Muscle of back (tissue), 11 donors: Measurements from ENCODE around the gene PLCXD3. TPM values are rescaled to one million over a fixed set of nuclear protein-coding genes. Genes with fewer than 3 reads are reported as not detected.

ENCODE experiments used
- DNase-seq, 3 donors: peaks; one replicate each; pipeline versions ENCODE4 v3.0.0 to v3.0.0-alpha.2; 2013
- polyA plus RNA-seq, 10 donors: library from polyadenylated mRNA; unstranded; fragments of 120-200 nt; gene quantifications; one replicate each; pipeline ENCODE4 v1.2.1, GENCODE V29; 2013; ENCODE audit not compliant: insufficient read length in 10 of 10

The PLCXD3 gene
- polyA plus RNA-seq, 10 donors: 0.01 to 0.14 (median 0.05) TPM

DNA sequence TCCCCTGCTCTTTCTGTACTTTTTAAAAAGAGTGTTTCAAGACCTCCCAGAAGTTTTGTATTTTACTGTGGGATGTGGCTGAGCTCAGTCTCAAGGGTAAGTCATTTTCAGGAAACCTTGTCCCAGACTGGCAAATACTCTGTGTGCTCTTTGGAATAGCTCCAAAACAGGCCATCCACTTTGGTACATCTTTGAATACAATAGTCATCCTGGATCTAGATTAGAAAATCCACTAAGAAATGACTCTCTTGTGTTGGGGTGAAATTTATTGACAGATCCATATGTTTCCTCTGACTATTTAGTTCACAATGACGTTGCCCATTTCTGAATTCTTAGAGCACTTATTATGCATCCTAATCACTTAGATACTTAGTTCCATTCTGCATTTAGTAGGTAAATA, 95.2 kb downstream of the PLCXD3 start:
- DNase-seq: no peak

DNA sequence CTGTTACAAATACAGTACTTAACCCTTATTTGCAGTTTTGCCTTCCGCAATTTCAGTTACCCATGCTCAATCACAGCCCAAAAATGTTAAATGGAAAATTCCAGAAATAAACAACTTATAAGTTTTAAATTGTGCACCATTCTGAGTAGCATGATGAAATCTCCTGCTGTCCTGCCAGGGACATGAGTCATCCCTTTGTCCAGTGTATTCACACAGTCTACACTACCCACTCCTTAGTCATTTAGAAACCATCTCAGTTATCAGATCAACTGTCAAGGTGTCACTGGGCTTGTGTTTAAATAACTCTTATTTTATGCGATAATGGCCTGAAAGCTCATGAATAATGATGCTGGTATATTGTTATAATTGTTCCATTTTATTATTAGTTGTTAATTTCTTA, 95.8 kb downstream of the PLCXD3 start:
- peak in 1 of 3 donors; percentile 49 for DNase-seq

GRCh38 chr5:41413074-41413473, 97.3 kb downstream of the PLCXD3 start:
- DNase-seq: no peak

DNA sequence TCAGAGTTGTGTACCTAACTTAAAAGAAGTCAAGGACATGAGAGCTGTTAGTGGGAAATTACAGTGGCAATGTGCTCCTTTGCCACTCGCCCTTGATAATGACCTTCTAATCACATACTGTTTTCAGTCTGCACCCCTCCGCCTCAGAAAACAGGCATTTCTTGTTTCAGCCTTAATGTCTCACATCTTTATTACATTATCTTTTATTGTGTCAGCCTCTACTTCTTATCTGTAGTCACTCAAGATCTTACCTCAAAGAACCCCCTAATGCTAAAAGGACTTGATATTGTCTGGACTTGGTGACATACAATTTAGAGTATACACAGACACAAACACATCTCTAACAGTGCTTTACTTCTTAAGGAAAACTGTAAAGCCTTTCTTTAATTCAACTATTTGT, 97.9 kb downstream of the PLCXD3 start:
- DNase-seq: no peak

- no peak for DNase-seq
Observed at GRCh38 chr5:41410737-41411136, 99.7 kb downstream of the PLCXD3 start.

DNA sequence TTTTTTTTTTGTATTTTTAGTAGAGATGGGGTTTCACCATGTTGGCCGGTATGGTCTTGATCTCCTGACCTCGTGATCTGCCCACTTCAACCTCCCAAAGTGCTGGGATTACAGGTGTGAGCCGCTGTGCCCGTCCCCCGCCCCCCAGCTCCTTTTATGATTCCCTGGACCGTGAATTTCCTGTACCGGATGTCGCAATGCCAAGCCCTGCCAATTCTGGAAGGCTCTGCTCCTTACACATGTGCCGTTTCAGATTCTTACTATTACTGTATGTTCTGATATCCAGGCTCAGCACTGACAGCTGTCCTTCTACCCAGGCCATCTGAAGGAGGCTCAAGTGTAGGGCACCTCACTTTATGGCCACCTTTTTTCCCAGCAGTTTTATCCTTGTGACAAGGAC, 100.1 kb downstream of the PLCXD3 start:
- DNase-seq: no peak

GRCh38 chr5:41408676-41409443, 101.5 kb downstream of the PLCXD3 start:
- DNase-seq: peak in 1 of 3 donors; percentile 26

DNA sequence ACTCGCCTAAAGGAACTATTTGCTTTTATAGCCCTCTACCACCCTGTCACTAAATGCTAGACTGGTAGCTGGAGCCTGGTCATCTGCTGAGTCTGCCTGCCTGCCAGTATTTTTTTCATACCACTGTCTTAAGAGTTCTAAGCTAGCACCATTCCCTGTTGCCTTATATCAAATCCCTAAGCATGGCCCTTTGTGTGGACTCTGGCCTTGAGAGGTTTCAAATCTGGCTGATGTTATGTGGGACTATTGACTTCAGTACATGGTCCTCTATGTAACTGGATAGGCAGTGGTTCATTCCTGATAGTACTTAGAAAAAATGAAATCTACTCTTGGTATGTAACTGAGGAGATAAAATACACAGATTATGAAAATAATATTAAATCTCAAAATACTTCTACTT, 103.5 kb downstream of the PLCXD3 start:
- no peak for DNase-seq

DNA sequence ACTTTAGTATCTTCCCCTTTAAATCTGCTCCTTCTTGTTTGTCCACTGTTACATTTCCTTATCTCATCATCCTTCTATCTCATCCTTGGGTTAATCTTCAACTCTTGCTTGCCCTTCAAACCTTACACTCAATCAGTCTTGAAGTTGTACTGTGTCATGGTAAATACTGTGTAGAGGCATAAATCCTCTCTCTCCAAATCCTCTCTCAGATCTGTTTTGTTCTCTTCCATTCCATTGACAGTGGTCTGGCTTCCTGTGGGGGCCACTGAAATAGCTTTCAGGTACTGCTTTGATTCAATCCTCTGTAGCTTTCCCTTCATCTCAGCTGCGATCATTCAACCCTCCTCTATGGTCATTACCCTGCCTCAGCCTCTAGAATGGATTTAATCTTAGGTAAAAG, 104.0 kb downstream of the PLCXD3 start:
- DNase-seq: no peak

DNA sequence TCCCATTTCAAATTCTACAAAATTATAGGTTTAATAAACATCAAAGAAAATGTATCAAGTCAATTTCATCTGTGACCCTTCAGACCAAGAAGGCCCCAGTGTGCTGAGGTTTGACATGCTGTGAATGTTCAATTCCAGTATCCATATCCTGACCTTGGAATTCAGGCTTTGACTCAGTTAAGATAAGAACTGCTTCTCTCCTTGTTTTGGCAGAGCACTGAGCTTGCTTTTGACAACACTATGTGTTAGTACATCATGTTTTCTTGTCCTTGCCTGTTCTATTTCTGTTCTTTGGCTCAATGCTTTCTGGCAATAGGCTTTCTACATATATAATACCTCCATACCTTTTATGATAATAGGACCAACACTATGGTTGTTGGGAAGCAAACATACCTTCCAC, 105.6 kb downstream of the PLCXD3 start:
- no peak for DNase-seq

- DNase-seq: no peak
Observed at GRCh38 chr5:41403846-41404245, 106.6 kb downstream of the PLCXD3 start.

- DNase-seq: no peak
Observed at GRCh38 chr5:41402845-41403244, 107.6 kb downstream of the PLCXD3 start.

GRCh38 chr5:41399839-41400238, 110.6 kb downstream of the PLCXD3 start:
- DNase-seq: no peak

GRCh38 chr5:41392016-41392415, 118.4 kb downstream of the PLCXD3 start:
- no peak for DNase-seq

- no peak for DNase-seq
Observed at GRCh38 chr5:41374631-41375030, 135.8 kb downstream of the PLCXD3 start.

DNA sequence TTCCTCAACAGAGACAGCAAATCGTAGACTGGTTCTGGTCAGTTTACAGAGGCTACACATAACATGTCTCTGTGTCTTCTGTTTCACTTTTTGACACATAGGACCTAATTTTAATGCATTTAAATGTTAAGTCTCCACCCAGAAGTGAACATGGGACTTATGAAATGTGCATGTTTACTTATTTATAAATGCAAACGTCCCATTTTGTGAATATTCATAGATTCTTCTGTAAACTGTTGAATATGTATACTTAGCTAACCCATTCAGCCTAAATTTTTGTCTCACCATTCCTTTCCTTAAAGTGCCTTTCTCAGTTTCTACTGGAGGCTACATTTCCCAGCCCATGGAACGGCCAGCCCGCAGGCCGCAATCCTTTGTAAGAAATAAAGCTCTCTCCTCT, 137.2 kb downstream of the PLCXD3 start:
- DNase-seq: no peak

DNA sequence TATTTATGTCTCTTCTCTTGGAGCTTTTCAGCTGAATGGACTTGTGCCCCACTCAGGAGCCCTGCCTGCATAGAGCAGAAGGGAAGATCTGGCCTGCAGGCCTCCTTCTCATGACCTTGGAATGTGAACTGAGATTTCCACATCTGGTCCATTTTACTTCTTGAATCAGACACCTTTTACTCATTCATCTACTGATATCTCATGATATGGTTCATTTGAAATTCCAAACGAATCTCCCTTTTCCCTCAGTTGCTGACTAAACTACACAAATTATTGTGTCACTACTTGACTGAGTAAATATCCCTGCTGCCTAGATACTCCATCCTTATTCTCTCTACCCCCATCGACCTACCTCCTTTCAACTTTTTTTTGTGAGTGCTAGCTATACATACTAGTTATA, 138.7 kb downstream of the PLCXD3 start:
- DNase-seq: peak in 1 of 3 donors; percentile 21

- no peak for DNase-seq
Observed at GRCh38 chr5:41370482-41370881, 139.9 kb downstream of the PLCXD3 start.

- no peak for DNase-seq
Observed at GRCh38 chr5:41369799-41370198, 140.6 kb downstream of the PLCXD3 start.

DNA sequence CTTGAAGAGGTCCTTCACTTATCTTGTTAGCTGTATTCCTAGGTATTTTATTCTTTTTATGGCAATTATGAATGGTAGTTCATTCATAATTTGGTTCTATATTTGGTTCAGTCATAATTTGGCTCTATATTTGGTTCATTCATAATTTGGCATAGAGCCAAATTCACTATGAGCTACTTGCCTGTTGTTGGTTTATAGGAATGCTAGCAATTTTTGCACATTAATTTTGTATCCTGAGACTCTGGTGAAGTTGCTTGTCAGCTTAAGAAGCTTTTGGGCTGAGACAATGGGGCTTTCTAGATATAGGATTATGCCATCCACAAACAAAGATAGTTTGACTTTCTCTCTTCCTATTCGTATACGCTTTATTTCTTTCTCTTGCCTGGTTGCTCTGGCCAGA, 142.2 kb downstream of the PLCXD3 start:
- DNase-seq: no peak

- no peak for DNase-seq
Observed at GRCh38 chr5:41365369-41365768, 145.0 kb downstream of the PLCXD3 start.

GRCh38 chr5:41364346-41364745, 146.1 kb downstream of the PLCXD3 start:
- DNase-seq: peak; percentile 3 to 69 (median 30)

DNA sequence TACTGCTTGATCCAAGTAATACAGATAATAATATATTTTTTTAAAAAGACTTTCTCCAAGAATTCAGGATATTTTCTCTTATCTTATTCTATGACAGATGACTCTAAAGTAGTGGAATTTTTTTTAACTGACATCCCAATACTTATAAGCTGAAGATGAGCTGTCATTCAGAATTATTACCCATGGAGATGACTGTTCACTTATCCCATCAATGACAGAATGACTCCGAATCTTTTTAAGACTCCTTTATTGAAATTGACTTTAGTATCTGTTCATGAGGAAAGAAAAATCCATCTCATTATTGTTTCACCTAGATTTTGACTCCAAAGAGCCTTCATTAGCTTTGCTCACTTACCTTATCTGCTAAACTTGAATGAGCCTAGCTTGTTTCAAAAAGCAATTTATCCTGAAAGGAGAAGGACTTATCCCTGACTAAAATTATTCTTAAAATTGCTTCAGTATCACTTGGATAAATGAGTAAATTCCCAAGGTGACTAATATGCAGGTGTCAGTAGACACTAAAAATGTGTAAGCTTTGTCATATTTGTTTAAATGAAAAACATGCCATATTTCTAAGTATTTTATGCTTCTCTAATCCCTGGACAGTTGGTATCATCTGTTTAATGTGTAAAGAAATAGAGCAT, 146.9 kb downstream of the PLCXD3 start:
- no peak for DNase-seq

DNA sequence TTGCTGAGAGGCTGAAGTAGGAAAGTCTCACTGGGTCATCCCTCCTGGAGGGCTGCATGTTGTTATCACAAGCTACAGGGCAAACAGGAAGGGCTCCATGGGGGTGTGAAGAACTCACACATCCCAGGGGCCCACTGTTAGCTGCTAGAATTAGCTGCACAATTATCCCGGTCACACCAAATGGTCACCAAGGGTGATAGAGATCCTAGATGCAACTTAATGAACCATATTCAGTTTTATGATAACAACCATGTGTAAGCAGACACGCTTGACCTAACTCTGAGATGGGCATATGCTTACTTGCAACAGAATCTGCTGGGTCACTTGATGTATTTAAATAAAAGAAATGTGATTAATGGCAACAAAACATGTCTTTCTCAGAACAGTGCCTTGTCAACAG, 153.6 kb downstream of the PLCXD3 start:
- DNase-seq: no peak
